ENCODE measurements around the gene SUCLA2. TPM values are rescaled to one million over a fixed set of nuclear protein-coding genes. Genes with fewer than 3 reads are reported as not detected.

The SUCLA2 gene
- polyA plus RNA-seq, 4 donors = 53.5 to 91.2 (median 58.0) TPM

DNA sequence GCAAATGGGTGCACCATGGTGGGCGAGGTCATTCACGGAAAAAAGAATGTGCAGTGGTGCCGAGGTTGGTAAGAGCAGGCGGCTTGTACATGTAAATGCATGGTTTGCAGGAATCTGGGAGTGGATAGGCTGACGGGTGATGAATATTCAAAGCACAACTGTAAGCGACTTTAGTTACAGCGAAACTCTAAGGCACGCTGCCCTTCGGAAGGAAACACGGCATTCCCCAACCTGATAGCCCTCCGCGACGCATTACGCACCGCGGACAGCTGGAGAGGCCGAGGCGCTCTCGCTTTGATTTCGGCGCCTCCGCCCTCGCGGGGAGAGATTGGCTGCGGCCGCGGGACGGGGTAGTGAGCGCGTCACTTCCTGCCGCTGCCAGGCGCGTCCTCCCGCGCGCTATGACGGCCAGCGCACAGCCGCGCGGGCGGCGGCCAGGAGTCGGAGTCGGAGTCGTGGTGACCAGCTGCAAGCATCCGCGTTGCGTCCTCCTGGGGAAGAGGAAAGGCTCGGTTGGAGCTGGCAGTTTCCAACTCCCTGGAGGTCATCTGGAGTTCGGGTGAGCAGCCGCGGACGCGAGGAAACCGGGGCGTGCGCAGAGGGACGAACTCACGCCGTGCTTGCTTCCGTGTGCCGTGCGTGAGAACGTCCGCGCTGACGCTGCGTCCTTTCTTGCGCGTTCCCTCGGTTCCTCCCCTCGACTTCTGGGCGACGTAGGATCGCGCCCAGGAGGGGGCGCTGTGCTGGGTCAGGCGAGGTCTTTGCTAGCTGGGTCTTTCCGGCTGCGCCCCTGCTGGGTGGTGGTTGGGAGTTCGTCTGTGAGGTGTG lies 36.5 kb upstream of the SUCLA2 start, which contains the start of gene NUDT15:
Gene NUDT15, plus strand, starts transcription at position 381 of the 828 bp plus-strand sequence. Its CDS starts 21 bp downstream, at position 402.
- Histone ChIP-seq H3K4me3 (ENCODE audit: low read depth in 1 of 3, low read length in 3 of 3) (peak within 1 kb of the TSS; percentile 59 to 67 (median 60)), H3K4me1 (ENCODE audit: control insufficient read depth in 3 of 3, insufficient read depth in 2 of 3, low read depth in 1 of 3, low read length in 2 of 3) (peaks cover 5 to 16% (median 9%) of the 10 kb centered on the region in 3 donors), H3K27me3 (ENCODE audit: control insufficient read depth in 3 of 3, insufficient read depth in 3 of 3, low read length in 3 of 3) (no peaks in the 10 kb centered on the region), H3K9me3 (ENCODE audit: control insufficient read depth in 2 of 2, insufficient read depth in 1 of 2, low read depth in 1 of 2, low read length in 1 of 2) (peaks cover 2 to 10% of the 10 kb centered on the region in 2 donors), H3K36me3 (ENCODE audit: control insufficient read depth in 3 of 3, insufficient read depth in 2 of 3, low read depth in 1 of 3, low read length in 3 of 3) (peaks cover 0 to 2% (median 0%) of the 10 kb centered on the region in 3 donors), H3K27ac (ENCODE audit: low read depth in 1 of 3, low read length in 2 of 3) (peak within 1 kb of the TSS; percentile 90 to 98 (median 98))
- DNase-seq (peak; percentile 96 to 99), FAIRE-seq (no peak)
- 0% methylated on average over 75 to 82 of the region's 82 CpGs for WGBS, 3 donors

DNA sequence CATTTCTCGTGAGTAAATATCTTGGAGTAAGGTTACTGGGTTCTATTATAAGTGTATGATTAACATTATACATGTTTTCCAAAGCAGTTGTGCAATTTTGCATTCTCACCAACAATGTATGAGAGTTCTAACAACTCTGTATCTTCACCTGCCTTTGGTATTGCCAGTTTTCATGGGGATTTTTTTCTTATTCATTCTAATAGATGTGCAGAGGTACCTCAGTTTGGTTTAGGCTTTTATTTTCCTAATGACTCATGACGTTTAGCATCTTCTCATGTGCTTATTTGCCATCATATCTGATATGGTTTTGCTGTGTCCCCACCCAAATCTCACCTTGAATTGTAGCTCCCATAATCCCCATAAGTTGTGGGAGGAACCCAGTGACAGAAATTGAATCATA lies 28.8 kb upstream of the SUCLA2 start:
- WGBS, 3 donors = 72 to 88% (median 87%) methylated on average over 2 of the region's 2 CpGs

DNA sequence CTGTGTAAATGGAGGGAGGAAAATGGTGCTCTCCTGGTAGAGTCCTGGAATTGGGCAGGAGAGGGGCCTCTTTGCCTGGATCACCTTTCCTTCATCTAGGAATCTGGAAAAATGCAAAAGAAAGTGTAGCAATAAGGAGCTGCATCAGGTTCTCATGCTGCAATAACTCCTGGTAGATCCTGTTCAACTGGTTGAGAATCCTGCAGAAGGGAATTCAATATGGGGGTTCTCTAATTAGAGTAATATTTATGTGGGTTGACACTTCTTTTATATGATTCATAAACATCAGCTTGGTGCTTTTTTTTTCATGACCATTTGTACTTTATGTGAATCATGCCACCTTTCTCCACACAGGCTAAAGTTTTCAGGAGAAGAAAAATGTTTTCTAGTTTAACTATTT lies 27.0 kb upstream of the SUCLA2 start:
- FAIRE-seq (no peak), DNase-seq (no peak)
- no peak overlapping the region for H3K27ac ChIP-seq (ENCODE audit: low read depth in 1 of 3, low read length in 2 of 3)
- peaks cover 0 to 6% (median 2%) of the 10 kb centered on the region in 3 donors for H3K36me3 ChIP-seq (ENCODE audit: control insufficient read depth in 3 of 3, insufficient read depth in 2 of 3, low read depth in 1 of 3, low read length in 3 of 3)
- no peak overlapping the region for H3K4me3 ChIP-seq (ENCODE audit: low read depth in 1 of 3, low read length in 3 of 3)
- H3K4me1 ChIP-seq (ENCODE audit: control insufficient read depth in 3 of 3, insufficient read depth in 2 of 3, low read depth in 1 of 3, low read length in 2 of 3) = no peaks in the 10 kb centered on the region
- no peaks in the 10 kb centered on the region for H3K27me3 ChIP-seq (ENCODE audit: control insufficient read depth in 3 of 3, insufficient read depth in 3 of 3, low read length in 3 of 3)
- peaks cover 3 to 22% of the 10 kb centered on the region in 2 donors for H3K9me3 ChIP-seq (ENCODE audit: control insufficient read depth in 2 of 2, insufficient read depth in 1 of 2, low read depth in 1 of 2, low read length in 1 of 2)

More for the DNA sequence above, 28.8 kb upstream of the SUCLA2 start:
- Histone ChIP-seq H3K4me1 (ENCODE audit: control insufficient read depth in 3 of 3, insufficient read depth in 2 of 3, low read depth in 1 of 3, low read length in 2 of 3) (no peaks in the 10 kb centered on the region), H3K27me3 (ENCODE audit: control insufficient read depth in 3 of 3, insufficient read depth in 3 of 3, low read length in 3 of 3) (no peaks in the 10 kb centered on the region), H3K36me3 (ENCODE audit: control insufficient read depth in 3 of 3, insufficient read depth in 2 of 3, low read depth in 1 of 3, low read length in 3 of 3) (peaks cover 0 to 6% (median 2%) of the 10 kb centered on the region in 3 donors), H3K9me3 (ENCODE audit: control insufficient read depth in 2 of 2, insufficient read depth in 1 of 2, low read depth in 1 of 2, low read length in 1 of 2) (peaks cover 3 to 22% of the 10 kb centered on the region in 2 donors), H3K4me3 (ENCODE audit: low read depth in 1 of 3, low read length in 3 of 3) (no peak overlapping the region), H3K27ac (ENCODE audit: low read depth in 1 of 3, low read length in 2 of 3) (no peak overlapping the region)
- FAIRE-seq (no peak), DNase-seq (no peak)

DNA sequence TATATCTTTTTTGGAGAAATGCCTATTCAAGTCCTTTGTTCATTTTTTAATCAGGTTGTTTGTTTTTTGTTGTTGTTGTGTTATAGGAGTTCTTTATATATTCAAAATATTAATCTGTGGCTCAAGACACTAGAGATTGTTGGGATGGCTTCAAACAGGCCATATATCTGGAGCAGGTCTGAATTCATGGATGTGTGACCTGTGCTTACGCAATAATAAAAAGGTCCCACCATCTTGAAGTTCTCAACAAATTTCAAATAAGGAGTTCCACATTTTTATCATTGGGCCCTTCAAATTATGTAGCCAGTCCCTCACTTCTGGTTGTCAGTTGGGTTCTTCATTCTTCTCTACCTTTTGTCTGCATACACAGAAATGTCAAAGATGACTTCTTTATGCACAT lies 18.7 kb upstream of the SUCLA2 start:
- no peaks in the 10 kb centered on the region for H3K9me3 ChIP-seq (ENCODE audit: control insufficient read depth in 2 of 2, insufficient read depth in 1 of 2, low read depth in 1 of 2, low read length in 1 of 2)
- H3K4me3 ChIP-seq (ENCODE audit: low read depth in 1 of 3, low read length in 3 of 3) = no peak overlapping the region
- DNase-seq (no peak), FAIRE-seq (no peak)
- 8 to 98% (median 83%) methylated on average over 1 of the region's 1 CpG for WGBS, 3 donors
- H3K27ac ChIP-seq (ENCODE audit: low read depth in 1 of 3, low read length in 2 of 3) = no peak overlapping the region
- no peaks in the 10 kb centered on the region for H3K27me3 ChIP-seq (ENCODE audit: control insufficient read depth in 3 of 3, insufficient read depth in 3 of 3, low read length in 3 of 3)
- H3K36me3 ChIP-seq (ENCODE audit: control insufficient read depth in 3 of 3, insufficient read depth in 2 of 3, low read depth in 1 of 3, low read length in 3 of 3) = no peaks in the 10 kb centered on the region
- no peaks in the 10 kb centered on the region for H3K4me1 ChIP-seq (ENCODE audit: control insufficient read depth in 3 of 3, insufficient read depth in 2 of 3, low read depth in 1 of 3, low read length in 2 of 3)

- Histone ChIP-seq H3K4me1 (ENCODE audit: control insufficient read depth in 3 of 3, insufficient read depth in 2 of 3, low read depth in 1 of 3, low read length in 2 of 3) (no peaks in the 10 kb centered on the region), H3K27me3 (ENCODE audit: control insufficient read depth in 3 of 3, insufficient read depth in 3 of 3, low read length in 3 of 3) (no peaks in the 10 kb centered on the region), H3K36me3 (ENCODE audit: control insufficient read depth in 3 of 3, insufficient read depth in 2 of 3, low read depth in 1 of 3, low read length in 3 of 3) (peaks cover 0 to 2% (median 0%) of the 10 kb centered on the region in 3 donors), H3K27ac (ENCODE audit: low read depth in 1 of 3, low read length in 2 of 3) (no peak overlapping the region), H3K9me3 (ENCODE audit: control insufficient read depth in 2 of 2, insufficient read depth in 1 of 2, low read depth in 1 of 2, low read length in 1 of 2) (no peaks in the 10 kb centered on the region), H3K4me3 (ENCODE audit: low read depth in 1 of 3, low read length in 3 of 3) (no peak overlapping the region)
- DNase-seq (no peak), FAIRE-seq (no peak)
- WGBS, 3 donors = 91 to 93% (median 92%) methylated on average over 2 of the region's 2 CpGs
Measured at GRCh38 chr13:48018637-48019036, 17.6 kb upstream of the SUCLA2 start.

GRCh38 chr13:48014359-48014758 lies 13.3 kb upstream of the SUCLA2 start:
- Histone ChIP-seq H3K36me3 (ENCODE audit: control insufficient read depth in 3 of 3, insufficient read depth in 2 of 3, low read depth in 1 of 3, low read length in 3 of 3) (peaks cover 0 to 5% (median 0%) of the 10 kb centered on the region in 3 donors), H3K27ac (ENCODE audit: low read depth in 1 of 3, low read length in 2 of 3) (no peak overlapping the region), H3K27me3 (ENCODE audit: control insufficient read depth in 3 of 3, insufficient read depth in 3 of 3, low read length in 3 of 3) (no peaks in the 10 kb centered on the region), H3K4me1 (ENCODE audit: control insufficient read depth in 3 of 3, insufficient read depth in 2 of 3, low read depth in 1 of 3, low read length in 2 of 3) (no peaks in the 10 kb centered on the region), H3K4me3 (ENCODE audit: low read depth in 1 of 3, low read length in 3 of 3) (no peak overlapping the region), H3K9me3 (ENCODE audit: control insufficient read depth in 2 of 2, insufficient read depth in 1 of 2, low read depth in 1 of 2, low read length in 1 of 2) (no peaks in the 10 kb centered on the region)
- 82 to 95% (median 92%) methylated on average over 2 of the region's 2 CpGs for WGBS, 3 donors
- FAIRE-seq (no peak), DNase-seq (no peak)

DNA sequence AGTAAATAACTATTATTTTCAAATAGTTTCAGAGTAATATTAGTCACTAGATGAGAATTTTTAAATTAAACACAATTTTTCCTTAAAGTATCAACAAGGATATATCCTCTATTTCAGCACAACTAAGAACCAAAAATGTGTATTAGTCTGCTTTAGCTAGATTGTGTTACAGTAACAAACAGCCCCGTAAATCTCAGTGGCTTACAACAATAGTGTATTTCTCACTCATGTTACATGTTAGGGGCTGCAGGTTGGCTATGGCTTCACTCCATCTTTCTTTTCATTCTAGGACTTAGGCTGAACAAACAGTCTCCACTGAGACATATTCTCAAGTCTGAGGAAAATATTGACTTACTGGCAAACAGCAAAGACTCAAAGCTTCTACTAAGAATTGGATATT lies 11.6 kb upstream of the SUCLA2 start:
- FAIRE-seq = peak; percentile 39
- no peak overlapping the region for H3K4me3 ChIP-seq (ENCODE audit: low read depth in 1 of 3, low read length in 3 of 3)
- H3K9me3 ChIP-seq (ENCODE audit: control insufficient read depth in 2 of 2, insufficient read depth in 1 of 2, low read depth in 1 of 2, low read length in 1 of 2) = no peaks in the 10 kb centered on the region
- H3K27ac ChIP-seq (ENCODE audit: low read depth in 1 of 3, low read length in 2 of 3) = no peak overlapping the region
- DNase-seq = no peak
- H3K27me3 ChIP-seq (ENCODE audit: control insufficient read depth in 3 of 3, insufficient read depth in 3 of 3, low read length in 3 of 3) = no peaks in the 10 kb centered on the region
- H3K36me3 ChIP-seq (ENCODE audit: control insufficient read depth in 3 of 3, insufficient read depth in 2 of 3, low read depth in 1 of 3, low read length in 3 of 3) = peaks cover 0 to 5% (median 0%) of the 10 kb centered on the region in 3 donors
- WGBS, 3 donors = 98 to 100% (median 100%) methylated on average over 1 of the region's 1 CpG
- no peaks in the 10 kb centered on the region for H3K4me1 ChIP-seq (ENCODE audit: control insufficient read depth in 3 of 3, insufficient read depth in 2 of 3, low read depth in 1 of 3, low read length in 2 of 3)

- no peak overlapping the region for H3K27ac ChIP-seq (ENCODE audit: low read depth in 1 of 3, low read length in 2 of 3)
- H3K27me3 ChIP-seq (ENCODE audit: control insufficient read depth in 3 of 3, insufficient read depth in 3 of 3, low read length in 3 of 3) = no peaks in the 10 kb centered on the region
- H3K9me3 ChIP-seq (ENCODE audit: control insufficient read depth in 2 of 2, insufficient read depth in 1 of 2, low read depth in 1 of 2, low read length in 1 of 2) = no peaks in the 10 kb centered on the region
- H3K36me3 ChIP-seq (ENCODE audit: control insufficient read depth in 3 of 3, insufficient read depth in 2 of 3, low read depth in 1 of 3, low read length in 3 of 3) = peaks cover 0 to 5% (median 0%) of the 10 kb centered on the region in 3 donors
- H3K4me3 ChIP-seq (ENCODE audit: low read depth in 1 of 3, low read length in 3 of 3) = no peak overlapping the region
- DNase-seq (no peak), FAIRE-seq (no peak)
- 65 to 82% (median 71%) methylated on average over 4 of the region's 4 CpGs for WGBS, 3 donors
- no peaks in the 10 kb centered on the region for H3K4me1 ChIP-seq (ENCODE audit: control insufficient read depth in 3 of 3, insufficient read depth in 2 of 3, low read depth in 1 of 3, low read length in 2 of 3)
Measured at GRCh38 chr13:48010698-48011097, 9.6 kb upstream of the SUCLA2 start.

Data from small intestine (tissue), 7 donors.